A549 (cell line): ENCODE data around the gene CCSER1. TPM values are rescaled to one million over a fixed set of nuclear protein-coding genes. Genes with fewer than 3 reads are reported as not detected.

Experiments
- ATAC-seq, 2 experiments: fragments of 200-7000 bp in 1 of 2; fragments of >200 bp in 1 of 2; cut with Nextera tagmentation in 1 of 2; cut with Tn5 transposase in 1 of 2; 3 replicates each; pipeline versions ENCODE4 v1.8.0 to v1.9.1; 2018 to 2020; ENCODE audit warnings: mild to moderate bottlenecking in 1 of 2, moderate library complexity in 1 of 2
- CTCF ChIA-PET: fragments of 300-600 bp; sonication (Branson Sonifier 250); formaldehyde crosslinking; extraction: SDS; loops from one replicate; lab custom pipeline; 2021; ENCODE audit warnings: antibody characterized with exemption, inconsistent platforms; lab: Yijun Ruan, JAX
- POLR2A ChIA-PET: fragments of 350-600 bp; formaldehyde crosslinking; extraction: SDS; loops from one replicate; lab custom pipeline; 2021; ENCODE audit warnings: antibody characterized with exemption, inconsistent platforms; lab: Yijun Ruan, JAX
- DNase-seq, 2 experiments: peaks; one replicate each; pipeline versions ENCODE4 v3.0.0 to v3.0.0-alpha.2; 2011 to 2016; ENCODE audit warnings: low read depth in 1 of 2, low spot score in 1 of 2
- FAIRE-seq: peaks from 2 replicates; lab custom pipeline; 2011; peaks lifted over from hg19 to GRCh38; lab: Jason Lieb, UNC
- H3K27ac ChIP-seq, 2 experiments: fragments of >200 bp; sonication (Bioruptor Twin); formaldehyde crosslinking; 3 replicates each; pipeline ENCODE4 v1.5.1; 2016 to 2017
- H3K4me1 ChIP-seq: fragments of >200 bp; sonication (Bioruptor Twin); formaldehyde crosslinking; 3 replicates; pipeline ENCODE4 v1.6.1; 2016
- H3K4me2 ChIP-seq: fragments of >200 bp; sonication (Bioruptor Twin); formaldehyde crosslinking; 3 replicates; pipeline ENCODE4 v1.6.1; 2016
- H3K4me3 ChIP-seq: fragments of >200 bp; sonication (Bioruptor Twin); formaldehyde crosslinking; 3 replicates; pipeline ENCODE4 v1.5.1; 2016
- H3K9me3 ChIP-seq: fragments of >200 bp; sonication (Bioruptor Twin); formaldehyde crosslinking; 3 replicates; pipeline ENCODE4 v1.6.1; 2016
- BHLHE40 ChIP-seq: IDR thresholded peaks from 2 replicates; pipeline ENCODE4 v1.6.1; 2012; ENCODE audit warnings: low read depth, low read length, inconsistent platforms
- CEBPB ChIP-seq, 2 experiments: fragments of >200 bp in 1 of 2; sonication (Bioruptor Twin) in 1 of 2; formaldehyde crosslinking in 1 of 2; IDR thresholded peaks; 2 replicates each; pipeline ENCODE4 v1.6.1; 2012 to 2016
- CHD4 ChIP-seq: fragments of 200-600 bp; sonication (generic); IDR thresholded peaks from 2 replicates; pipeline ENCODE4 v1.6.1; 2016; ENCODE audit warnings: antibody characterized with exemption, mild to moderate bottlenecking, borderline replicate concordance
- EHF ChIP-seq: fragments of 250-450 bp; sonication (Bioruptor Pico); IDR thresholded peaks from 2 replicates; pipeline ENCODE4 v1.5.0; 2020; ENCODE audit warnings: mild to moderate bottlenecking
- FOSB ChIP-seq: fragments of 250-450 bp; sonication (Bioruptor Pico); IDR thresholded peaks from 2 replicates; pipeline ENCODE4 v1.5.0; 2020; ENCODE audit warnings: mild to moderate bottlenecking, moderate library complexity
- HEYL ChIP-seq: fragments of 250-450 bp; sonication (Bioruptor Pico); IDR thresholded peaks from 2 replicates; pipeline ENCODE4 v1.8.0; 2021; ENCODE audit warnings: mild to moderate bottlenecking, moderate library complexity
- HOXB13 ChIP-seq: fragments of 250-450 bp; sonication (Bioruptor Pico); IDR thresholded peaks from 2 replicates; pipeline ENCODE4 v1.5.0; 2020; ENCODE audit warnings: low read depth, mild to moderate bottlenecking, moderate library complexity
- KDM1A ChIP-seq: fragments of 200-600 bp; sonication (generic); IDR thresholded peaks from 2 replicates; pipeline ENCODE4 v1.6.1; 2016; ENCODE audit warnings: low read depth, mild to moderate bottlenecking
- MAZ ChIP-seq: fragments of 150-350 bp; IDR thresholded peaks from 2 replicates; pipeline ENCODE4 v1.6.1; 2014; ENCODE audit warnings: antibody characterized with exemption, low read depth, low read length, borderline replicate concordance
- MYC ChIP-seq: IDR thresholded peaks from 2 replicates; pipeline ENCODE4 v1.6.1; 2012; ENCODE audit warnings: mild to moderate bottlenecking, inconsistent platforms, low read length, improper control_type of control experiment, borderline replicate concordance
- NPAS2 ChIP-seq: fragments of 250-450 bp; sonication (Bioruptor Pico); IDR thresholded peaks from 2 replicates; pipeline ENCODE4 v1.8.0; 2022; ENCODE audit warnings: mild to moderate bottlenecking, moderate library complexity, borderline replicate concordance
- POLR2A ChIP-seq: IDR thresholded peaks from 2 replicates; pipeline ENCODE4 v1.6.1; 2012; ENCODE audit warnings: mild to moderate bottlenecking, low read length
- POLR2AphosphoS2 ChIP-seq: conservative IDR thresholded peaks from 2 replicates; pipeline ENCODE4 v1.6.1; 2012; ENCODE audit warnings: low read length, improper control_type of control experiment, inconsistent platforms
- RCOR1 ChIP-seq: fragments of 150-350 bp; IDR thresholded peaks from 2 replicates; pipeline ENCODE4 v1.6.1; 2014; ENCODE audit warnings: antibody characterized with exemption, low read length, low read depth
- RFX5 ChIP-seq: fragments of 450-650 bp; IDR thresholded peaks from 2 replicates; pipeline ENCODE4 v1.7.1; 2014; ENCODE audit warnings: antibody characterized with exemption, mild to moderate bottlenecking, moderate library complexity
- TFCP2L1 ChIP-seq: fragments of 250-450 bp; sonication (Bioruptor Pico); IDR thresholded peaks from 2 replicates; pipeline ENCODE4 v1.5.0; 2021; ENCODE audit warnings: mild to moderate bottlenecking
- ZC3H11A ChIP-seq: fragments of 450-650 bp; IDR thresholded peaks from 2 replicates; pipeline ENCODE4 v1.6.1; 2014; ENCODE audit warnings: antibody characterized with exemption, mild to moderate bottlenecking
- ZFP36 ChIP-seq: fragments of 450-650 bp; IDR thresholded peaks from 2 replicates; pipeline ENCODE4 v1.6.1; 2014; ENCODE audit warnings: borderline replicate concordance; ENCODE audit not compliant: partially characterized antibody
- WGBS: methylation state at CpG from one replicate; pipeline ENCODE4 v1.1.6; 2017; ENCODE audit errors: missing lambda C conversion rate; 5-methylcytosine and 5-hydroxymethylcytosine counted together
- polyA plus RNA-seq, 4 experiments: library from polyadenylated mRNA; depleted of rRNA in 3 of 4; stranded (reverse); fragments of >200 nt; fragmentation: RNase III in 1 of 4; extraction: RNeasy Plus Mini Kit Qiagen cat#74134 plus additional on column Dnase treatment in 1 of 4; gene quantifications; 2 replicates in 3 of 4; 3 replicates in 1 of 4; pipeline ENCODE4 v1.2.3, GENCODE V29; 2011 to 2017
- TF ChIP-seq, protein P1 (sequence below): IDR thresholded peaks from 2 replicates; pipeline ENCODE4 v1.6.1; 2012
- TF ChIP-seq, protein P2 (sequence below): fragments of 250-450 bp; sonication (Bioruptor Pico); IDR thresholded peaks from 2 replicates; pipeline ENCODE4 v1.5.0; 2020; ENCODE audit warnings: low read depth, mild to moderate bottlenecking, moderate library complexity
- TF ChIP-seq, protein P3 (sequence below): IDR thresholded peaks from 2 replicates; pipeline ENCODE4 v1.6.1; 2012
- TF ChIP-seq, protein P4 (sequence below): IDR thresholded peaks from 2 replicates; pipeline ENCODE4 v1.6.1; 2012; ENCODE audit warnings: low read depth, borderline replicate concordance
- TF ChIP-seq, protein P5 (sequence below): fragments of 450-650 bp; IDR thresholded peaks from 2 replicates; pipeline ENCODE4 v1.6.1; 2014; ENCODE audit warnings: antibody characterized with exemption

Gene CCSER1
- polyA plus RNA-seq, 2 of the 4 experiments (the other 2 are of a cell fraction), result 0.06 TPM; not detected in 1

DNA sequence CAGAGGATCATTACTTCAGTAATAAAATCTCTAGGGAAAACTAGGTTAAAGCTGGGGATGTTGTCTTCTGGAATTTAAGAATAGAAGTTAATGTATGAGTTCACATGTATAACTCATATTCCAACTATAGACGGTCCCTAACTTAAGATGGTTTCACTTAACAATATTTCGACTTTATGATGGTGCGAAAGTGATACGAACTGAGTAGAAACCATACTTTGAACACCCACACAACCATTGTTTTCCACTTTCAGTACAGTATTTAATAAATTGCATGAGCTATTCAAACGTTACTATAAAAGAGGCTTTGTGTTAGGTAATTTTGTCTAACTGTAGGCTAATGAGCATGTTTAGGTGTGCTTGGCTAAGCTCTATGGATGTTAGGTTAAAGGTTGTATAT lies 38.7 kb downstream of the CCSER1 start:
- H3K4me1 ChIP-seq, result no peaks in the 10 kb centered on the region
- TF ChIP-seq, protein P1, sequence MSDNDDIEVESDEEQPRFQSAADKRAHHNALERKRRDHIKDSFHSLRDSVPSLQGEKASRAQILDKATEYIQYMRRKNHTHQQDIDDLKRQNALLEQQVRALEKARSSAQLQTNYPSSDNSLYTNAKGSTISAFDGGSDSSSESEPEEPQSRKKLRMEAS, result no peak
- no peak for TF ChIP-seq EHF (CRISPR knock-in tag)
- H3K4me3 ChIP-seq, result no peak overlapping the region
- no peak overlapping the region for H3K4me2 ChIP-seq
- ChIA-PET POLR2A (no interaction called here), CTCF (no interaction called here)
- ATAC-seq, result no peak
- no peak for FAIRE-seq
- H3K27ac ChIP-seq, result no peak overlapping the region
- H3K9me3 ChIP-seq, result no peaks in the 10 kb centered on the region
- WGBS, result 37% methylated on average over 5 of the region's 5 CpGs
- no peak for DNase-seq

DNA sequence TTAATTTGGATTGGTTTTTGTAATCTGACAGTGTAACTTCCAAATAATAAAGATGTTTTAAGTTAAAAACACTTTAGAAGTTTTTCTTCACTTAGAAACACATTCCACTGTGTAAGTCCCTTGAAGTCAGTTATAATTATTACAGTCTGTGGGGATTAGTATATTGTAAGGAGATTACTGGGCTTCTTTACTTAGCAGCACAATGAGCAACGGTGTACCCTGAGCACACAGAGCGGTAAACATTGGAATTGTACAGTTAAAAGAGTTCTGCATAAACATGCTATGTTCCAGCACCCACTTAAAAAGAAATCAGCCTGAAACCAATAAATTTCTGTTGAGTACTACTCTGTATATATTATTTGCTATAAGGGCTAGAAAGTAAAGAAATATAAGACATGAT lies 44.3 kb downstream of the CCSER1 start:
- WGBS, result 31% methylated on average over 2 of the region's 2 CpGs
- no peak for TF ChIP-seq ZC3H11A
- no peak for TF ChIP-seq HOXB13 (CRISPR knock-in tag)
- H3K4me1 ChIP-seq, result no peaks in the 10 kb centered on the region
- no peak overlapping the region for H3K27ac ChIP-seq
- POLR2A ChIA-PET, result no interaction called here
- no peak for FAIRE-seq
- no peaks in the 10 kb centered on the region for H3K9me3 ChIP-seq
- no peak overlapping the region for H3K4me2 ChIP-seq
- H3K4me3 ChIP-seq, result no peak overlapping the region
- no peak for ATAC-seq
- no peak for DNase-seq
- CTCF ChIA-PET, result no interaction called here

DNA sequence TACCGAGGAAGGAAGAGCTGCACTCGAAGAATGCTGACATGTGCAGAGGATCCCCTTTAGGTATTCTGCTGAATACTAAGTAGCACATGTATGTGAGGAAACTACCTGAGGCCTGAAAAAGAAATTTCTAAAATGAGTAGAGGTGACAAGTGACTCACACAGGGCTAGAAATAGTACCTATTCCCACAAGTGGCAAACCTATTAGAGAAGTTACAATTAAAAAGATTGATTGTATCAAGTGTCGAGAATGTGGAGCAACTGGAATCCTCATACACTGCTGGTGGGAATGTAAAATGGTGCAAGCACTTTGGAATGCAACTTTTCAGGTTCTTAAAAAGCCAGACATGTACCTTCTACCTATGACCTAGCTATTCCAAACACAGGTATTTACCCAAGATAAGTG lies 47.4 kb downstream of the CCSER1 start:
- no peaks in the 10 kb centered on the region for H3K9me3 ChIP-seq
- H3K4me1 ChIP-seq, result no peaks in the 10 kb centered on the region
- ChIA-PET POLR2A (no interaction called here), CTCF (no interaction called here)
- WGBS, result 5% methylated on average over 3 of the region's 3 CpGs
- no peak overlapping the region for H3K4me3 ChIP-seq
- TF ChIP-seq POLR2A (no peak), KDM1A (no peak), CEBPB (IDR thresholded peaks at IDR 0.05) (no peak), NPAS2 (CRISPR knock-in tag) (no peak), HEYL (no peak), MYC (no peak), RCOR1 (no peak), RFX5 (no peak), POLR2AphosphoS2 (no peak), CHD4 (no peak), BHLHE40 (no peak), FOSB (CRISPR knock-in tag) (no peak), ZFP36 (no peak), TFCP2L1 (CRISPR knock-in tag) (no peak), MAZ (no peak)
- TF ChIP-seq, protein P1, result no peak
- TF ChIP-seq, protein P2, sequence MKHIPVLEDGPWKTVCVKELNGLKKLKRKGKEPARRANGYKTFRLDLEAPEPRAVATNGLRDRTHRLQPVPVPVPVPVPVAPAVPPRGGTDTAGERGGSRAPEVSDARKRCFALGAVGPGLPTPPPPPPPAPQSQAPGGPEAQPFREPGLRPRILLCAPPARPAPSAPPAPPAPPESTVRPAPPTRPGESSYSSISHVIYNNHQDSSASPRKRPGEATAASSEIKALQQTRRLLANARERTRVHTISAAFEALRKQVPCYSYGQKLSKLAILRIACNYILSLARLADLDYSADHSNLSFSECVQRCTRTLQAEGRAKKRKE (CRISPR knock-in tag), result no peak
- TF ChIP-seq, protein P3, sequence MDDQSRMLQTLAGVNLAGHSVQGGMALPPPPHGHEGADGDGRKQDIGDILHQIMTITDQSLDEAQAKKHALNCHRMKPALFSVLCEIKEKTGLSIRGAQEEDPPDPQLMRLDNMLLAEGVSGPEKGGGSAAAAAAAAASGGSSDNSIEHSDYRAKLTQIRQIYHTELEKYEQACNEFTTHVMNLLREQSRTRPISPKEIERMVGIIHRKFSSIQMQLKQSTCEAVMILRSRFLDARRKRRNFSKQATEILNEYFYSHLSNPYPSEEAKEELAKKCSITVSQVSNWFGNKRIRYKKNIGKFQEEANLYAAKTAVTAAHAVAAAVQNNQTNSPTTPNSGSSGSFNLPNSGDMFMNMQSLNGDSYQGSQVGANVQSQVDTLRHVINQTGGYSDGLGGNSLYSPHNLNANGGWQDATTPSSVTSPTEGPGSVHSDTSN, result no peak
- TF ChIP-seq, protein P4, sequence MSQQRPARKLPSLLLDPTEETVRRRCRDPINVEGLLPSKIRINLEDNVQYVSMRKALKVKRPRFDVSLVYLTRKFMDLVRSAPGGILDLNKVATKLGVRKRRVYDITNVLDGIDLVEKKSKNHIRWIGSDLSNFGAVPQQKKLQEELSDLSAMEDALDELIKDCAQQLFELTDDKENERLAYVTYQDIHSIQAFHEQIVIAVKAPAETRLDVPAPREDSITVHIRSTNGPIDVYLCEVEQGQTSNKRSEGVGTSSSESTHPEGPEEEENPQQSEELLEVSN, result no peak
- TF ChIP-seq, protein P5, sequence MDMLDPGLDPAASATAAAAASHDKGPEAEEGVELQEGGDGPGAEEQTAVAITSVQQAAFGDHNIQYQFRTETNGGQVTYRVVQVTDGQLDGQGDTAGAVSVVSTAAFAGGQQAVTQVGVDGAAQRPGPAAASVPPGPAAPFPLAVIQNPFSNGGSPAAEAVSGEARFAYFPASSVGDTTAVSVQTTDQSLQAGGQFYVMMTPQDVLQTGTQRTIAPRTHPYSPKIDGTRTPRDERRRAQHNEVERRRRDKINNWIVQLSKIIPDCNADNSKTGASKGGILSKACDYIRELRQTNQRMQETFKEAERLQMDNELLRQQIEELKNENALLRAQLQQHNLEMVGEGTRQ, result no peak
- DNase-seq (no peak), FAIRE-seq (no peak), ATAC-seq (no peak)
- no peak overlapping the region for H3K4me2 ChIP-seq
- no peak overlapping the region for H3K27ac ChIP-seq
